ENCODE results near the gene BTBD10. TPM values are rescaled to one million over a fixed set of nuclear protein-coding genes. Genes with fewer than 3 reads are reported as not detected.

BTBD10 gene
- total RNA-seq, 1 experiment from 2014 or later, result 30.2 TPM

DNA sequence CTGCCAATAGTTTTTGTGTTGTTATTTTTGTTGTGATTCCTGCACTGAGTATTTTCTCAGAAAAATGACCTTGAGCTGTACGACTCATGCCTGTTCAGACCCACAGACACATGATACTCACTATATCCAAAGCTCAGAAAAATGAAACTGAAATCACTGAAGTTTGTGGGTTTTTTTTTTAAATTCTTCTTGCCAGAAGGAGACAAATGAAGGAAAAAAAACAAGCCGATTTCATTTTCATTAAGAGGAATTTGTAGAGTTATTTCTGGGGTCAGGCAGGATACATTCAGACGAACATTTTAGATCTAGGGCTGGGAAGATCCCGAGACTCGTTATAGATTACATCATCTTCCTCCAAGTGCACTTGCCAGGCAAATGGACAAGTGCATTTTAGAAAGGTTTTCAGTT is 125.0 kb downstream of the BTBD10 start:
- DNase-seq (no peak), ATAC-seq (no peak; the same call in 1 of the 2 replicates)
- TSS peak; percentile 94 for BruUV-seq (replicated peaks)
- Histone ChIP-seq H3F3A (ENCODE audit: low read length, unreplicated experiment) (peaks cover 5% of the 10 kb centered on the region), H3K4me3 (ENCODE audit: low read length) (peak overlapping the region; percentile 54), H3K79me2 (ENCODE audit: low read length) (no peaks in the 10 kb centered on the region), H3K4me1 (ENCODE audit: insufficient read depth, low read length) (peaks cover 66% of the 10 kb centered on the region), H3K27ac (ENCODE audit: low read length) (peak overlapping the region; percentile 91), H4K20me1 (ENCODE audit: low read length) (no peaks in the 10 kb centered on the region), H3K9ac (ENCODE audit: low read length) (peak overlapping the region; percentile 54), H2AFZ (ENCODE audit: low read length) (peak overlapping the region; percentile 63), H3K27me3 (ENCODE audit: low read length) (no peaks in the 10 kb centered on the region), H3K36me3 (ENCODE audit: low read depth, low read length) (no peaks in the 10 kb centered on the region), H3K9me3 (ENCODE audit: low read length) (no peaks in the 10 kb centered on the region), H3K4me2 (ENCODE audit: low read length) (peak overlapping the region; percentile 74), H3K9me2 (replicated peaks; ENCODE audit: low read length) (no peaks in the 10 kb centered on the region)
- ChIA-PET CTCF (interaction anchor here (1.4 to 1.8 kb wide), 2 partner anchors 122 to 128 kb away, joined by 3 to 11 read pairs; no protein-coding TSS in a partner anchor), POLR2A (ENCODE audit: unreplicated experiment) (interaction anchor here (0.6 to 0.8 kb wide), 3 partner anchors 57 to 122 kb away, joined by 3 to 7 read pairs (median 3); no protein-coding TSS in a partner anchor)
- intact Hi-C loops (cut with micrococcal nuclease), result loop anchor here (2.0 to 10.0 kb wide), 3 partner anchors 77 to 373 kb away; no protein-coding TSS in a partner anchor
- TF ChIP-seq EZH2phosphoT487 (IDR thresholded peaks at IDR 0.05; ENCODE audit: borderline replicate concordance, low read length), result no peak
- TF ChIP-seq, protein P1, sequence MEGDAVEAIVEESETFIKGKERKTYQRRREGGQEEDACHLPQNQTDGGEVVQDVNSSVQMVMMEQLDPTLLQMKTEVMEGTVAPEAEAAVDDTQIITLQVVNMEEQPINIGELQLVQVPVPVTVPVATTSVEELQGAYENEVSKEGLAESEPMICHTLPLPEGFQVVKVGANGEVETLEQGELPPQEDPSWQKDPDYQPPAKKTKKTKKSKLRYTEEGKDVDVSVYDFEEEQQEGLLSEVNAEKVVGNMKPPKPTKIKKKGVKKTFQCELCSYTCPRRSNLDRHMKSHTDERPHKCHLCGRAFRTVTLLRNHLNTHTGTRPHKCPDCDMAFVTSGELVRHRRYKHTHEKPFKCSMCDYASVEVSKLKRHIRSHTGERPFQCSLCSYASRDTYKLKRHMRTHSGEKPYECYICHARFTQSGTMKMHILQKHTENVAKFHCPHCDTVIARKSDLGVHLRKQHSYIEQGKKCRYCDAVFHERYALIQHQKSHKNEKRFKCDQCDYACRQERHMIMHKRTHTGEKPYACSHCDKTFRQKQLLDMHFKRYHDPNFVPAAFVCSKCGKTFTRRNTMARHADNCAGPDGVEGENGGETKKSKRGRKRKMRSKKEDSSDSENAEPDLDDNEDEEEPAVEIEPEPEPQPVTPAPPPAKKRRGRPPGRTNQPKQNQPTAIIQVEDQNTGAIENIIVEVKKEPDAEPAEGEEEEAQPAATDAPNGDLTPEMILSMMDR (conservative IDR thresholded peaks at IDR 0.05; ENCODE audit: low read depth, low read length), result no peak
- TF ChIP-seq EZH2 (IDR thresholded peaks at IDR 0.05; ENCODE audit: low read length, unreplicated experiment), result no peak

Other genes with a start within 250 kb of the BTBD10 start
- 4.7 and 10.9 TPM in 2 replicates for gene BMAL1, start 185.4 kb downstream of the BTBD10 start, total RNA-seq (2014; rRNA removed)
- not detected in 2 replicates for gene PTH, start 32.8 kb upstream of the BTBD10 start, total RNA-seq (2014; rRNA removed)
- gene FAR1, start 205.4 kb upstream of the BTBD10 start, total RNA-seq (2014; rRNA removed), result 31.6 and 45.6 TPM in 2 replicates

Data from PC-3 (cell line).